NCI-H526 treated with DMSO at 0.1 percent for 48 hours (cell line): ENCODE data around the gene SETD3.

Experiments
- DNase-seq: peaks from one replicate; lab custom pipeline; 2025; lab: John Stamatoyannopoulos, UW

SETD3 gene

GRCh38 chr14:99422228-99423010, 58.2 kb downstream of the SETD3 start:
- DNase-seq = peak; percentile 91

DNA sequence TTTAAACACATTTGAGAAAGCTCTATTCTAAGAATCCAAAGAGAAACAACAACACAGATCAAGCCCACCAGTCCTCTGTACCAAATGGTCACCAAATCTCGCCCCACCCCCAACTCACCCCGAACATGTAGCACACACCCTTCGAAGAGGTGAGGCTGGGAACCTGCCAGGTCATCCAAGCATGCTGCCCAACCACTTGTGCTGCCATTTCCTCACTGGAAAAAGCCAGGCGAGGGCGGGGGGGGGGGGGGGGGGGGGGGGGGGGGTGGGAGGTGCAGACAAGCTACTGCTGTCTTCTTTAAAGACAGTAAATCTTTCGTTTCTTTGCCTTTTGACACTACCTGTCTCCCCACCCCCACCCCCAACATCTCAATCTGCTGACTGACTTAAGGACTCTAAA, 59.9 kb downstream of the SETD3 start:
- DNase-seq = no peak

GRCh38 chr14:99419905-99420304, 60.8 kb downstream of the SETD3 start:
- DNase-seq = no peak

- no peak for DNase-seq
Measured at GRCh38 chr14:99418242-99418641, 62.4 kb downstream of the SETD3 start.

- DNase-seq = no peak
Measured at GRCh38 chr14:99416909-99417308, 63.8 kb downstream of the SETD3 start.

DNA sequence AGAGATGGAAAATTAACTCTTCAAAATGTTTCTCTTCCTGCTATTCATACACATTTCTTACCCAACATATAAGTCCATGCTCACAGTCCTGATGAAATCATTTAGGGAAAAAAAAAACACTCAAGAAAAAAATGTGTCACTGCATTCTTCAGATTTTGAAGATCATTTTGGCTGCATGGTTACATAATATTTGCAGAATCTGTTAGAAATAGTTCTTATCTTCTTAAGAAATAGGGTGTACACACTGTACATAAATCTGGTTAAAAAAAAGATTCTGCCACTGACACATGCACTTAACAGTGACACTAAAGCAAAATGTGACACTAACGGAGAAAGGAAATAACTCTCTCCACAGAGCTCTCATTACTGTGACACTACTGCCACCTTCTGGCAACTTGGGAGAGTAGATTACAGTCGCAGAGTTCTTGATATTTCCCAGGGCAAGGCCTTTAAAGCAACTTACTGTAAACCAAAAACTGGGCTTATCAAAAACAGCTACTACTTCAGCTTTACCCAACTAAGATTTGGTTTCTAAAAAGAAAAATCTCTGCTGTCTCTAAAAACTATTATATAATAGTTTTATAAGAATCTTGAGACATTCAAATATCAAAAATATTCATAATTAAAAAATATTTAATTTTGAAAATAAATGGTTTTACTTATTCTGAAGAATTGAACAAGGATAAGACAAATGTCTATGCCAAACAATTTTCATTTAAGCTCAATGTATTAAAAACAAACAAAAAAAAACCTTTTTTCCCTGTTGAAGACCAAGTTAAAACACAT, 65.0 kb downstream of the SETD3 start:
- DNase-seq = peak; percentile 57

- DNase-seq = no peak
Measured at GRCh38 chr14:99413911-99414310, 66.7 kb downstream of the SETD3 start.

DNA sequence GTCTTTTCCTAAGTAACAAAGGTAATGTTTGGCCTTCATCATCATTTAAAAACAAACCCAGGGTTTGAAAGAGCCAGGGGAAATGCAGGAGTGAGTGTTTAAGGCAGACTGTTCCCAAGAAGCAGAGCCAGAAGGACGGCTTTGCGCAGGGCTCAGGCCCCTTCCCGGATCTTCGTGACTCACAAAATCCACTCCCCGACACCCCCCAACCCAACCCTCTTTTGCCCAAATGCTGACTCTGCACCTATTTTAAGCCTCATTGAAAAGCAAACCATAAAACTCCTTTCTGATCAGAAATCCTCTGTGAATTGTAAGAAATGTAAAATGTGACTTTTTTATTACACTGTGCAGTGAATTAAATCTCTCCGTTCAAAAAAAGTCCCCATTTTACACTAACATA, 67.5 kb downstream of the SETD3 start:
- no peak for DNase-seq

- DNase-seq = no peak
Measured at GRCh38 chr14:99412117-99413061, 68.3 kb downstream of the SETD3 start.

DNA sequence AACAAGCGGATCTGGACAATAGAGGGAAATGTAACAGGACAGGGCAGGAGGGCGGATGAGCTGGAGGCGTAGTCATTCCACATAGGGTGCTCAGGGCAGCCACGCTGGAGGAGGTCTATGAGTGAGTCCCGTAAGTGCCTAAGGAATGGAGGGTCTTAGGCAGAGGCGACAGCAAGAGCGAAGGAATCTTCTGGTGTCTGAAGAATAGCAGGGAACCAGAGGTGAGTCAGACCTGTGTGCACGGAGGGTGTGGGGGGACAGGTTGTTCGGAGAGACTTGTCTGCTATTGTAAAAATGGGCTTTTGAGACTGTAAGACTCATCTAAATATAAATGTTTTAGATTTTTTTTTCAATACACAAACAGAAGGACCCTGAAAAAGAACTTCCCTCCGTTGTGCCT, 70.6 kb downstream of the SETD3 start:
- DNase-seq = no peak

GRCh38 chr14:99408971-99409289, 71.7 kb downstream of the SETD3 start:
- no peak for DNase-seq

DNA sequence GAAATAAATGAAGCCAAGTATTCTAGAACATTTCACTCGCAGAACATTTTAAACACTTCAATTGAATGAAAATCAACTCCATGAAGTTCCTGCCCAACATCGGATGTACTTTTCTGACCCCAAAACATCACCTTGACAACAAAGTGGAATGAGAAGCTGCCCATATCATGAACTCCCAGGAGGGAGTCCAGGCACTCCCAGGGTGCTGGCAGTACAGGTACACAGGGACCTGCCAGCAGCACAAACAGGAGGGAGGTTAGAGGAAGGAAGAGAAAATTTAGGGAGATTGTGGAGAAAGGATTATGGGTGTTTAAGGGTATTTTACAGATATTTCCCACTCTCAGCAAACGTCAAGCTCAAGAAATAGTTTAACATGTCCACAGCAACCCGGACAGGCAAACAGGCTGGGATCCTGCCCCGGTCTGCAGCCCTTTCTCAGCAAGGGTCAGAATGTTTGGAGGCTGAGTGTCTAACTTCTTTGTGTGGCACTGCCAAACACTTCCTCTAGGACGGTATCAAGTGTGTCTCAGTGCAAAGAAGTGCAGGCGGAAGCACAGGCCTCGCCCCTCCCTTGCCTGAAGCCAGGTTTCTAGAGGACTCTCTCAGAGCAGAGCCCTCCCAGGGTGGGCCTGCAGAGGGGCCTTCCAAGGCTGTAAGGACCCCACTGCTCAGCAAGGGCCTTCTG, 72.2 kb downstream of the SETD3 start:
- no peak for DNase-seq

- DNase-seq = no peak
Measured at GRCh38 chr14:99407416-99407815, 73.2 kb downstream of the SETD3 start.

DNA sequence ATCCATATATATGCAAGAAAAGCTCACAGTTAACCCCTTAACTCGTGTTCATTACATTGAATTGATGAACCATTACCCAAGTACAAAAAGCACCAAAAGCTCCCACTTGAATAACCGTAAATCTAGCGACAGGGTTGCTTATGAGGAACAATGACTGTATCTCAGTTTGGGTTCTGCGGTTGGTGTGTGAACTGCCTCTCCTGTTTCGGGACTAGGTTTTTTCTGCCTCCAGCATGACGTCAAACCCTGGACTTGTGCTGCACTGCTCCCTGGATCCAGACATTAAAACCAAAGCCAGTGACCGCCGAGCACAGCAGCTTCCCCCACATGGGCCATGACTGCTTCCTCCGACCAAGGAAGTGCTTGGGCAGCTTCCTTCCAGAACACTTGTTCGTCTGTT, 77.7 kb downstream of the SETD3 start:
- no peak for DNase-seq

GRCh38 chr14:99402285-99402648, 78.4 kb downstream of the SETD3 start:
- DNase-seq = no peak

GRCh38 chr14:99401621-99402284, 78.9 kb downstream of the SETD3 start:
- DNase-seq = no peak

DNA sequence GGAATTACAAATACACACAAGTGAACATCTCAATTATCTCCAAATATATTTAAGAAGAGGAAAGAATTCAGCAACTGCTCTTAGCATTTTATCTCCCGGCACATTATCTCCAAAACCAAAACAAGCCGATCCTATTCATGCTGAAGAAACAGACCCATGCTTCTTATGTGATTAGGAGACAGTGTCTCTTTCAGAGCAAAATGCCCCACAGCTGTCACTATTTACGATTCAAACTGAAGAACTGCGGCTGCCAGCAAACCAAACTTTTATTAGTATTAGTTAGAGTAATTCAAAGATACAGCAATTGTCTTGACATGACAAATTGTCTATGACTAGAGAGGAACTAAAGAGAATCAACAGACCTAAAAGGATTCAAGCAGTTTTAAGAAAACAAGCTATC, 79.4 kb downstream of the SETD3 start:
- no peak for DNase-seq

GRCh38 chr14:99397698-99398097, 83.0 kb downstream of the SETD3 start:
- no peak for DNase-seq

DNA sequence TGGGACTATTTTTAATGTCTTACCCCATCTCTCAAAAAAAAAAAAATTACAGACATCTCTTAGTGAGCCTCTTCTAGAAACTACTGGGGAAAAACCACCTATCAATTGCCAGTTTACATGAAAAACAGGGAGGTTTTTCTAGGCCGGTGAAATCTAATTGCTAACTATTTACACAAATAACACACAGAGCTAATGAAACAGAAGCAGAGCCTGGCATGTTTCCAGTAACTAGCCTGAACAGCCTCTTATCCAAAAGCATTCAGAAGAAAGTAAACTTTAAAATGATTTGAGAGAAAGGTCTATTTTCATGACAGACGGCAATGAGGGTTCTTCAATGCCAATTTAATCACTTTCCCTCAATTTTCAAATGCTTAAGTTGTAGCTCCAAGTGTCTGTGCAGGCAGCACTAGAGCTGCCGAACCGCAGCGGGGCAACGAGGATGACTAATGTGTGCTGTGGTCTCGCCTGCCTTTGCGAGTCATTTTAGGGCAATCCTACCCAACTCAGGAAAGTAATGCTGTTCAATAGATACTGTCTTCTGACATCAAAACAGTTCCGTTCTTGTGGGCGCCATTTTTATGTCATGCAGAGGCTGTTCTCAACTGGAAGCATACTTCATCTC, 84.6 kb downstream of the SETD3 start:
- no peak for DNase-seq

DNA sequence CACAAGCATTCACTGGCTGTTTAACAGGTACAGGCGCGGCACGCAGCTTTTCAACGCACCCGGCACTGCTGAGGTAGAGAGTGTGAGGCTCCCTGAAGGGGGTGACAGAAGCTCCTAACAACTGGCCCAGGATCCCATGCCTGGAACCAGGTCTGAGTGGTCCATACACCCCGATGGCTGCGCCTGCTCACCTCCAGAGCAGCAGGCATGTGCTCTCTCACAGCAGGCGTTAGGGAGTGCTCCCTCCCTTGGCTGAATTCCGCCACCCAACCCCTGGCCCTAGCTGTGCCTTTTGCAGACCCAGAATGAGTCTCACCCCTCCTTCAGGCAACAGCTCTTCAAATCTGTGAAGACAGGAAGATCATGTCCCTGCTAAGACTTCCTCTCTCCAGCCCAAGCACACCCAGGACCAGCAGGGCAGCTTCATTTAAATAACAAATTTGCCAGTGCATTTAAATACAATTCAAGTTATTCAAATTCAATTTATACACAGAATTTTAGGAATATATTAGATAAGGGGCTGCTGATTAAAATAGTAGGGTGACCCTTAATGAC, 86.0 kb downstream of the SETD3 start:
- DNase-seq = peak; percentile 75
